Fibroblast of the conjunctiva (primary cell): Measurements from ENCODE around the gene OSM.
"Not testable (repeated sequence)": the region's sequence is repeated elsewhere in the genome, so short reads cannot be mapped to it uniquely, and the experiment has no call there.

ENCODE experiments used
- DNase-seq: peaks from one replicate; pipeline ENCODE4 v3.0.0-alpha.2; 2010; ENCODE audit warnings: low read depth

Gene OSM

GRCh38 chr22:30226192-30226832 is 40.3 kb downstream of the OSM start:
- DNase-seq, result no peak

GRCh38 chr22:30225220-30225927 is 41.3 kb downstream of the OSM start:
- no peak for DNase-seq

GRCh38 chr22:30224161-30224857 is 42.3 kb downstream of the OSM start:
- DNase-seq, result no peak

- DNase-seq, result no peak
Observed at GRCh38 chr22:30223303-30223702, 43.3 kb downstream of the OSM start.

- no peak for DNase-seq
Observed at GRCh38 chr22:30222321-30222720, 44.3 kb downstream of the OSM start.

GRCh38 chr22:30221121-30221992 is 45.3 kb downstream of the OSM start:
- no peak for DNase-seq

GRCh38 chr22:30220338-30221012 is 46.2 kb downstream of the OSM start:
- DNase-seq, result no peak

GRCh38 chr22:30219668-30220278 is 46.9 kb downstream of the OSM start:
- no peak for DNase-seq

- no peak for DNase-seq
Observed at GRCh38 chr22:30219049-30219654, 47.5 kb downstream of the OSM start.

- no peak for DNase-seq
Observed at GRCh38 chr22:30217698-30218560, 48.7 kb downstream of the OSM start.

- DNase-seq, result no peak
Observed at GRCh38 chr22:30216710-30217109, 49.9 kb downstream of the OSM start.

- DNase-seq, result not testable (repeated sequence)
Observed at GRCh38 chr22:30216272-30216671, 50.4 kb downstream of the OSM start.

GRCh38 chr22:30214703-30215407 is 51.8 kb downstream of the OSM start:
- DNase-seq, result no peak

- no peak for DNase-seq
Observed at GRCh38 chr22:30212996-30213441, 53.6 kb downstream of the OSM start.
